ENCODE results near the gene SMC1B. TPM values are rescaled to one million over a fixed set of nuclear protein-coding genes. Genes with fewer than 3 reads are reported as not detected.
"Not testable (repeated sequence)": the region's sequence is repeated elsewhere in the genome, so short reads cannot be mapped to it uniquely, and the experiment has no call there.

Gene SMC1B
- total RNA-seq, 1 donor from 2014 or later, result under 0.01 TPM

DNA sequence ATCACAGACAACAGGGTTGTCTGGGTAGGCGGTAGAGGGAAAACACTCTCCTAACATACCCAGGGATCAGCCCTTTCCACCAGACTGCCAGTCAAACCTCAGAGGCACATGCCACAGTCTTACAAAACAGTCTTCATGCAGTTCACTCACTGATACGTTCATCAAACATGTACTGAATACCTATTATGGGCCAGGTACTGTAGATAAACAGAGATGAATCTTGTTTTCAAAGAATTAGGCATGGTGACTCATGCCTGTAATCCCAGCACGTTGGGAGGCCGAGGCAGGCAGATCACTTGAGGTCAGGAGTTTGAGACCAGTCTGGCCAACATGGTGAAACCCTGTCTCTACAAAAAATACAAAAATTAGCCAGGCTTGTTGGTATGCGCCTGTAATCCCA, 60.6 kb downstream of the SMC1B start:
- DNase-seq (ENCODE audit: low read depth, low spot score), result not testable (repeated sequence)

DNA sequence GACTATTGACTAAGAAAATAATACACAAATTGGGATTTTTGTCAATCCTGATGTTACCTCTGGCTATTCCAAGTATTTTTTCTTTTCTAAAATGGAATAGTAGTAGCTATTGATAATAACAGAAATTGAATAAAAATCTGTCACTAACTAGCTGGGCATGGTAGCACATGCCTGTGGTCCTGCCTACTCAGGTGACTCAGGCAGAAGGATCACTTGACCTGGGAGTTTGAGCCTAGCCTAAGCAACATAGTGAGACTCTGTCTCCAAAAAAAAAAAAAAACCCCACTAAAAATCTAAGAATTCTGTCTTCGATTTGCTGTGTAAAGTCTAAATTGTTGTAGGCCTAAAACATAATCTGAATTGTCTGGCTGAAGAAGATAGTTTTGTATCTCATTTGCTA, 61.4 kb downstream of the SMC1B start:
- DNase-seq (ENCODE audit: low read depth, low spot score), result no peak

DNA sequence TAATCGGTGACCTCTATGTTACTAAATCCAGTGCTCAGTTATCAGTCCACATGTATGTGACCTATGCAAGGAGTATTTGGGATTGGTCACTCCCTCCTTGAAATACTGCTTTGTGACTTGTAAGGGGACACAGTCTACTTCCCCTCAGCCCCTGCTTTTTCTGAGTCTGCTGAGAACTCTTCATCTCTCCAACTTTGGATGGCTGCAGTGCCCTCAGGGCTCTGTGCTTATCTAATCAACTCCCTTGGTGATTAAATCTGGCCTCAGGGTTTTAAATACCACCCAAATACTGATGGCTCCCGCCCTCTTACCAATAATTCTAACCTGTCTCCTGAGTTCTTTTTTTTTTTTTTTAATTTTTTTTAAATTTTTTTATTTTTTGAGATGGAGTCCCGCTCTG, 63.5 kb downstream of the SMC1B start:
- no peak for DNase-seq (ENCODE audit: low read depth, low spot score)

DNA sequence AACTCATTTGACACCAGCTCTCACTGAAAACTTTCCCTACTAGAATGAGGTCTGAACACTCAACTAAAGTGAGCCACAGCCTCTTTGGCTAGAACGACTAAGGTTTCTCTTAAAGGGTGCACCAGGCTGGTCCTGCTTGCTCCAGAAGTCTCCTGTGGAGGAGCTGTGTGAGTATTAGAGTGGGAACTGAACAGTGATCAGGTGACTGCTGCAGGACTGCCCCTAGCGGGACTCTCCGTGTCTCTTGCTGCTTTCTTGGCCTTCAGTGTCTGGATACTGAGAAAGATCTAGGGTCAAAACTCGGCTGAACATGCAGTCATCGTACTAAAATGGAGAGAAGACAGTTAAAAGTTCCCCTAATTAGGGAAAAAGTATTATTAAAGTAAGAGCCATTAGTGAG, 69.1 kb downstream of the SMC1B start:
- DNase-seq (ENCODE audit: low read depth, low spot score), result no peak

DNA sequence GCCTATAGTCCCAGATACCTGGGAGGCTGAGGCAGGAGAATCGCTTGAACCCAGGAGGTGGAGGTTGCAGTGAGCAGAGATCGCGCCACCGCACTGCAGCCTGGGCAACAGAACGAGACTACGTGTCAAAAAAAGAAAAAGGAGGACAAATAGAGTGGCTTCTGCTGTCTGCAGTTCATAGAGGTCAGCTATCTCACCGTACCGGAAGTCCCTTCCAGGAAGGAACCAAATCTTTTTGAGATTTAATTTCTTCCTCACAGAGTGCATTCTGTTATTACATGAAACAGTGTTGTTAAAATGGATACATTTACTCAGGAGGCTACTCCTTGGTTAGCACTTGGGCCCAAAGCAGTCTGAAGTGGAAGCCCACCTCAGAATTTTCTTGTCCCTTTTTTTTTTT, 70.3 kb downstream of the SMC1B start:
- DNase-seq (ENCODE audit: low read depth, low spot score), result no peak

DNA sequence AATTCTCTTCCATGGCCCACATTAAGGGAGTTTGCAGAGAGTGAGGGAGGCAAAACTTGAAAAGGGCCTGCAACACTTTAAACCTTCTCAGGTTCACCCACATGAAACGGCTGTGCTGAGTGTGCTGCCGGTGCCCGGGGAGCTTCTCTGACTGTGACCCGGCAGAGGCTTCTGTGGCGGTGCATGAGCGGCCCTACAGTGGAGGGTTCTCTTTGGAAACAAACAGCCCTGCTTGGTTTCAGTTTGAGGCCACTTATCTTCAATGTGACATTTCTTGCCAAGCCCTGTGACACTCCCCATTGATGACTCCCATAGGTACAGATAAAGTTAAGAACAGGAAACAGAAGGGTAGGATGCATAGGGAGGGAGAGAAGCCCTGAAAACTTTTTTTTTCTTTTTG, 71.9 kb downstream of the SMC1B start:
- no peak for DNase-seq (ENCODE audit: low read depth, low spot score)

DNA sequence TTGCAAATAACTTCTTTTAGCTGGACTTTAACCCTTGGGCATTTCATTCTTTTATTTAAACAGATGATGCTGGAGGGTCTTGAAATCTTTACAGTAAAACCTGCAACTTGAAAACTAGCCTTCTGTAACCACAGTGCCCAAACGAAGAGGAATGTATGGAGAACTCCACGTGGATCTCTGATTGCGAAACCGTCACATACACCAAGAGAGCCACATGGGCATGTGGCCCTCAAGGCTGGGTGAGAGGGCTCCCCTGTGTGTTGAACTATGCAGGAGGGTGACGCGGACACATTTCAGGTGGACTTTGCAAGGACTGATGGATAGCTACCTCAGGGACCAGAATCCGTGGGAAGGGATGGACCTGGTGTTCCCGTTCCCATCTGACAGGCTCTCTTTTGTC, 73.1 kb downstream of the SMC1B start:
- no peak for DNase-seq (ENCODE audit: low read depth, low spot score)

DNA sequence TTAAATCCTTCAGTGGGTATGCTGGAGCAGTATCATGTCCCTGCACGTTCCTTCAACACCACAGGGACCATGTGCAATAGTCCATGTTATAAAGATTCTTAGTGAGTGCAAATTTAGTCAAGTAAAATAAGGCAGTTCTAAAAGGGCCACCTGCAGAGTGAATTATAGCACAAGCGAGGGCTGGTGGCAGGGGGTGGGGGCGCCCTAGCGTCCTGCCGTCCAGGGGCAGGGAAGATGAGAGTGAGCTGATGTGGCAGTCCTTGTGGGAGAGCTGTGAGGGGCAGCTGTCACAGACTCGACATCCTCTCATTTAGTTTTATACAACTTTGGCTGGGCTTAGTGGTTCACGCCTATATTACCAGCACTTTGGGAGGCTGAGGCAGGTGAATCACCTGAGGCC, 74.6 kb downstream of the SMC1B start:
- no peak for DNase-seq (ENCODE audit: low read depth, low spot score)

DNA sequence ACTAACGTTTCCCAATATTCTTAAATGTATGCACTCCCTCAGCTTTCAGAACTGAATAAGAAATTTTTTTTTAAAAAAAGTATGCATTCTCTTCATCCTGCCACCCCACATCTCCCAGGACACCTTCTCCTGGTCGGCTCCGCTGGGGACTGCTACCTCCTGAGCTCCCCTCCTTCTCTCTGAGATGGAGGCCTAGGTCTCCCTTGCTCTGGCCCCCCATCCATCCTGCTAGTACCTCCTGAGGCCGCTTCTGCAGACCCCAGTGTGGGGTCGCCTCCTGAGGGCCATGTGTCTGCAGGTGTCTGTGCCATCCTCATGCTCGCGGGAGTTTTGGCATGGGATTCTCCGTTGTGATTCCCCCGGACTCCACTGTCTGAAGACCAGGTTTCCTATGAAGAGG, 75.9 kb downstream of the SMC1B start:
- DNase-seq (ENCODE audit: low read depth, low spot score), result no peak

DNA sequence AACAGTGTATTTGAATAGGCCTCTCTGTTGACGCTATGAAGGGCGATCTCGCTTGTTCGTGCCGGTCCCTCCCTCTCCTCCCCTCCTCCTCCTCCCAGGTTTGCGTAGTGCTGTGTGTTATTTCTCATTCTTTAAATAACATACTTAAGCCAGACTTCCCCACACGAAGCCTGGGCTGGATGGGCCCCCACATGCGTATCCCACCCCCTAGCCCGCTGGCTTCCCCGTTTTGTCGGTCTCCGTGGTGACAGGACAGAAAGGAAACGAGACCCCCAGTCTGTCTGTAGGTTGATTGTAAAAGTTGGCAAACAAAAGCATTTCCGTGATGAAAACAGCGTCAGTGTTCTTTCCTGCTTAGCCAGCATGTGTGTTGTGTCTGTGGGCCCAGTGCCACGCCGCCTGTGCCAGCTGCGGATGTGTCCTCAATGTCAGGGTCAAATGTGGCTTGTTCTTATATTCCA, 76.4 kb downstream of the SMC1B start:
- peak; percentile 99 for DNase-seq (ENCODE audit: low read depth, low spot score)

DNA sequence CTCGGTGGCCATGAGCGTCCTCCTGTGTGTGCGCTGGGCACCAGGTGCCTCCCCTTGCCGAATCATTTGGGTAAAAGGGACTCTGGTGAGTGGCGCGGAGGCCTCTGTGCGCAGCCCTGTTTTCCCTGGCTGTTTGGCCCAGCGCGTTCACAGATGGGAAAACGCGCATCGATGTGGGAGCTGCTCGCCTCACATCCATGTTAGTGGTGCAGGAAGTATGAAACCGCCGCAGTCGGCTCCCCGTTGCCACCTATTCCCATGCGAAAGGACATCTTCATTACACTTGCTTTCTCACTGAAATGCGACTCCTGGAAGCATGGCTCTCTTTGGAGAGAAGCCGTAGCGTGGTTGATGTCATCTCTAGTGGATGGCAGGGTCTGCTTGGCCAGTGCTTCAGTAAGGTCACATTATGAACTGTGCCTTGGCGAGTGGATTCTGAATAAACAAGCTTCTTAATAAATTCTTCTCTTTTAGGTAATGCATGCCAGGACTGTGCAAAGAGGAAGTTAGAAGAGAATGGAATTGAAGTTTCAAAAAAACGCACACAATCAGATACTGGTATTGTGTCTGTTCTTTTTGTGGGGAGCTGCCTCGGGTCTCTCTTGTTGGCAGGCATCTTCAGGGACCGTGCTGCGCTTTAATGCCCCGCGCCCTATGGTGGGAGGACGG, 77.4 kb downstream of the SMC1B start:
- DNase-seq (ENCODE audit: low read depth, low spot score), result peak; percentile 56

DNA sequence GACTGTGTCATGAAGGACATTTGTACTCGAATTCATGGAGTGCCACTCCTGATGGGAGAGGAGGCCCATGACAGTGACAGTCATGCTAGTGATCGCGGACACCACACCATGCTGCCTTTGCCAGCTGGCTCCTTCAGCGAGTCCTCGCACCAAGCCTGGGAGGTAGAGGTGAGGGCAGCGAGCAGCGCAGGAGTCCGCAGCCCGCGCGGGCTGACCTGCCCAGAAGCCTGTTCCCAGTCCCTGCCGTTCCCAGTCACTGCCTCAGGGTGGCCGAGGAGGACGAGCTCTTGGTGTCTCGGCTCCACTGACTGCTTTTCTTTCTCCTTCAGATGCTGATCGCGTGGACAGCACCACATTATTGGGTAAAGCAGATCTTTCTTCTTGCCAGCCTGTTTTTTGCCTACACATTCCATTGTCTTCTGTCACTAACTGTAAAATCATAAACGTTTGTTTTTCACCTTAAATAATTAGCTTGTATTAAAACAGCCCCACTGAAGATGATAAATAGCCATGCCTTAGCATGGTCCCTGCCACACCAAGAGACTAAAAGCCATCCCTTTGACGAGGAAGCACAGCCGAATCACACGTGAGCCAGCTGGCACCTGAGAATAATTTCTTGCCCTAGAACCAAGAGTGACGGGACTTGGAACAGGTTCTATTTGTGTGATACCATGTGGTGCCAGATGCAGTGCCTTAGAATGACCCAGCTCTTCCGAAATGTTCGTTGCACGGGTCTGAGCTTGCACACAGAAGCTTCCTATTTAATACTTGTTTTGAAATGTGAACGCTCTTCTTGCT, 78.2 kb downstream of the SMC1B start:
- DNase-seq (ENCODE audit: low read depth, low spot score), result no peak

DNA sequence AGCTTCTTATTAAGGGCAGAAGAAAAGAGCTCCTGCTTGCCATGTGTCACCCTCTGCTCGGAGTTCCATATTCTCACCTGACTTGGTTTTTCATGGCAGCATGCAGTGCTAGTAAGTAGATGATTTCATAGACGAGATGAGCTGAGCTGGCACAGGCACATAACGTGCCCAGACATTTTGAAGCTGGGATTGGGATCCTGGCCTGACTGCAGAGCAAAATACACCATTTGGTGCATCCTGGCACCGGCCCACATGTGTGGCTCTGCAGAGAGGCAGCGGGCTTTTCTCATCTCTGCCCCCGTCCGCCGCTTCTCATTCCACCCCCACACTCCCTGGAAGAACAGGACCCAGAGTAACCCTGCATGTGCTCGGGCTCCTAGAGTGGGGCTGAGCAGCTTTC, 78.9 kb downstream of the SMC1B start:
- no peak for DNase-seq (ENCODE audit: low read depth, low spot score)

DNA sequence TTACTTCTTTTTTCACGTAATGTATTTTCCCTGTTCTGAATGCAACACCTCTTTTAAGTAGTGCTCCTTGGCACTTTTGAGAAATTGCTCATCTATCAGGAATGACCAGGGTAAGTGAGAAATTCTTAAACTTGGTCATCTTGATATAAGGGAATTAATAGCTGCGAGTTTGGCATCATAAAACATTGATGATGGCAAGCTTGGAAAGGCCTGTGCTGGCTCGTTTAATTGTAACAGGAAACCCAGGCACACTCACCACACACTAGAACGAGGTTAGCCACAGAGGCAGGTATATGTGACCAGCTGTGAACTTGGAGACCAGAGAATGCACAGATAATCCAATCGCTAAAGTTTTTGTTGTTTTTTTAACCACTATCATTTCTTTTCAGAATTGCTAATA, 79.3 kb downstream of the SMC1B start:
- no peak for DNase-seq (ENCODE audit: low read depth, low spot score)

DNA sequence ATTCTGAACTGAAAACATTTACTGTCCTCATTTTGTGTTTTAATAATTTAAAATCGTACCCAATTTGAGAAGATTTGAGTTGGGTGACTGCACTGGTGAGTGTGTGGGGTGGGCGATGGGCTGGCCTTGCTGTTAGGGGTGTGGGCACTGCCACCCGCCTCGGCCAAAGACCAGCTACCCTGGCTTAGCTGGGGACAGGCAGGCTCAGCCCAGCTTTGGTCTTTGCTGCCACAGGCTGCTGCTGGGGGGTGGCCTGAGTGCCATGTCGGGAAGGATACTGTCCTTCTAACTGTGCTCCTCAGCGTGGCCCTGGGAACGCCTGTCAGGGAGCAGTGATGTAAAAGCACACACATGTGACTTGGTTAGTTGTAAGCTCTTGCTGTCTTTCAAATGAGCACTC, 81.4 kb downstream of the SMC1B start:
- DNase-seq (ENCODE audit: low read depth, low spot score), result no peak

DNA sequence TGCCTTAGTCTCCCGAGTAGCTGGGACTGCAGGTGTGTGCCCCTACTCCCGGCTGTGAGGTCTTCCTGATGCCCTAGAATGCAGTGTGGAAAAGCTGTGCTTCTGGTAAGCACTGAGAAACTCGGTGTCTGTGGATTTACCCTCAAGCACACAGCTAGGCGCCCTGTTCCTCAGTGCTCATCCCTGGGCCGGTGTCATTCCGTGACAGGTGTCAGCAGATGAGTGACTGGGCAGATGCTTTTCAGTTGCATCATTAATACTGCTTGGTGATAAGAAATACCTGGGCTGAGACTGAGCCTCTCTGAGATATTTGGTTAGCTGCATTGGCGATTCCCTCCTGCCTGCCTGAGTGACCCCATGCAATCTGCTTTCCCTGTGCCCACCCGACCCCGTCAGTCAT, 81.9 kb downstream of the SMC1B start:
- DNase-seq (ENCODE audit: low read depth, low spot score), result no peak

DNA sequence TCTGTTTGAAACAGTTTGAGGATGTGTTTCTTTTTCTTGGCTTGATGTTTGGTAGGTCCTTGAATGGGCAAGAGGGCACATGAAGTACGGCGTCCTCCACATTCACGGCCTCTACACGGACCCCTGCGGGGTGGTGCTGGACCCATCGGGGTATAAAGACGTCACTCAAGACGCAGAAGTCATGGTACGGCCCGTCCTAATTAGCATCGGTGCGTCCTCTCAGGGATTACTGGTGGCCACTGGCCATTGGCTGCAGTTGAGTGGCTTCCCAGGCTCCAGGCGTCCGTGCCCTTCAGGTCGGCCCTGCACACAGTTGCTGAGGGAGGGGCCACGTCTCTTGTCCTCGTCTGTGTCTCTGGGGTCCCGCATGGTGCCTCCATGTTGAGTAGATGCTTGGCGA, 82.9 kb downstream of the SMC1B start:
- DNase-seq (ENCODE audit: low read depth, low spot score), result no peak

DNA sequence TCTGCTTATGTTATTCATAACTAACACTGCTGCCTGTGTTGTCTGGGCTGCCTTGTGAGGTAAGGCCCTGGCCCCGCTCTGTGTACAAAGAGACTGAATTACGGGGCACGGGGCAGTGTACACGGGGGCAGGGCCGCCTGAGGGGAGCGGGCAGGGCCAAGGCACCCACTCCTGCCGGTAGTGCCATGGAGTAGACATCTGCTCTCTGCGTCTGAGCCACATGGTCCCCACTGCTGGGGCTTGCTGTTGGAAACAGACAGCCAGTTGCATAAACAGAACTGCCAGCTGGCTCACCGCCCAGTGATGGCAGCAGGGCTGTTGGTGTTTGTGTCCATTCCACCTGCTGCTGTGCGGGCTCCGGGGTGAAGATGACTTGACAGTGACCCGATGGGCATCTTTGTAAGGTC, 83.9 kb downstream of the SMC1B start:
- DNase-seq (ENCODE audit: low read depth, low spot score), result no peak

DNA sequence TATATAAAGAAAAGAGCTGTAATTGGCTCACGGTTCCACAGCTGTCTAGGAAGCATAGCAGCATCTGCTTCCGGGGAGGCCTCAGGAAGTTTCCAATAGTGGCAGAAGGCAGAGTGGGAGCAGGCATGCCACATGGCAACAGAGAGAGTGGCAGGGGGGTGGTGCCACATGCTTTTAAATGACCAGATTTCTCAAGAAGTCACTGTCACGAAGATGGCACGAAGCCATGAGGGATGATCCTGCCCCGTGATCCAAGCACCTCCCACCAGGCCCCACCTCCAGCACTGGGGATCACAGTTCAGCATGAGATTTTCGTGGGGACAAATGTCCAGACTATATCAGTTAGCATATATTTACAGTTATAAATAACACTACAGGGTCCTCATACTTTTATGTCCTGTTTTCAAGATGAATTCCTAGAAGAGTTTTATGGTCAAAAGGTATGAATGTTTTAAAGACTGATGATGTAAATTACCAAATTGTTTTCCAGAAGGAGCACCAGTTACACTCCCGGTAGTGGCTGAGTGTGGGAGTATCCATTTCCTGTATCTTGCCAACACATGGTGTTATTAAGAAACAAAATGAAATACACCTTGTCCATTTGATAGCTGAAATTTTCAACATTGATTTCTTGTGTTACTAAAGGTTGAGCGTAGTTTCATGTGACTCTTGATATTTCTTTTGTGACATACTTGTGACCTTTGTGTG, 84.4 kb downstream of the SMC1B start:
- DNase-seq (ENCODE audit: low read depth, low spot score), result no peak

DNA sequence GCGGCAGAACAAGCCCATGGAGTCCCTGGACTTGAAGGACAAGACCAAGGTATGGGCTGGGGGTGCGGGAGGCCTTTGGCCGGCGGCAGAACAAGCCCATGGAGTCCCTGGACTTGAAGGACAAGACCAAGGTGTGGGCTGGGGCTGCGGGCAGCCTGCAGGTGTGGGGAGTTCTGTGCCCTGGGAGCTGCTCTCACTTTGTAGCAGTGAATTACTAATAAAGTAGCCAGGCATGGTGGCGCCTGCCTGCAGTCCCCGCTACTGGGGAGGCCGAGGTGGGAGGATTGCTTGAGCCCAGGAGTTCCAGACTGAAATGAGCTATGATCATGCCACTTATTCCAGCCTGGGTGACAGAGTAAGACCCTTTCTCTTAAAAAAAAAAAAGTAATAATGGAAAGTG, 85.1 kb downstream of the SMC1B start:
- not testable (repeated sequence) for DNase-seq (ENCODE audit: low read depth, low spot score)

DNA sequence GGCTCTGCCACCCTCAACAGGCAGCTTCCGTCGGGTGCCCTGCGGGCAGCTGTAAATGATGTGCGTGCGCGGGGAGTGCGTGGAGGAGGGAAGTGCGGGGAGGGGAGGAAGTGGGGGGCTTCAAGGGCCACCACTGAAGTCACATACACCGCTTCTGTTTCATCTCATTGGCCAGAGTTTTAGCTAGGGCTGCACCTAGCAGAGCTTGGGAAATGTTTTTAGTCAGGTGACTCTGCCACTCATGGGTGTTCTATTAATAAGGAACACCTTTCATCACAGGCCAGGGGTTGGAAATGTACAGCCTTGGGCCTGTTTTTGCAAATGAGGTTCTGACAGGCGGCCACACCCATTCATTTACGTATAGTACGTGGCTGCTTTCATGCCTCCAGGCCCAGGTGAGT, 89.1 kb downstream of the SMC1B start:
- no peak for DNase-seq (ENCODE audit: low read depth, low spot score)

DNA sequence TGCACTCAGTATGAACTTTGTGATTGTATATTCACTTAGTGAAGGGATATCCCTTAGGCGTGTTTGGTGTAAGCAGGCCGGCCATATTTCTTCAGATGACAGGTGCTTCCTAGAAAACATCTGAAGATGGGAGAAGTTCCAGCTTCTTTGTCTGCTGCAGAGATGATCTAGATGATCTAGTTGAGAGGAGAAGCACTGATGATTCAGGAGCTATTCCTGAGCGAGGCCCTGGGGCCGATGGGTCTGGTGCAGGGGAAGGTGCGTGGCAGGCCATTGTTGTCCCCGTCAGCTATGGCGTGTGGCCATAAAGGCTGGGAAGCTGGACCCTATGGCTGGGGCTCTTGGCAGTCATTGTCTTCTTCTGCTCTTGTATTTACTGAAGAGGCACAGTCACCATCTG, 89.7 kb downstream of the SMC1B start:
- no peak for DNase-seq (ENCODE audit: low read depth, low spot score)

Data from pulmonary artery endothelial cell (primary cell).